ENCODE results near the gene ADAM12.

Gene ADAM12

GRCh38 chr10:126087153-126087680 lies 301.1 kb downstream of the ADAM12 start:
- no peak for TF ChIP-seq CTCF (IDR thresholded peaks at IDR 0.05; ENCODE audit: low read depth, low read length)
- no peak for DNase-seq (ENCODE audit: extremely low read depth, low read depth)

- no peak for DNase-seq (ENCODE audit: extremely low read depth, low read depth)
- TF ChIP-seq CTCF (IDR thresholded peaks at IDR 0.05; ENCODE audit: low read depth, low read length), result no peak
Observed at GRCh38 chr10:126085806-126086205, 302.5 kb downstream of the ADAM12 start.

GRCh38 chr10:126084369-126084768 lies 303.9 kb downstream of the ADAM12 start:
- TF ChIP-seq CTCF (IDR thresholded peaks at IDR 0.05; ENCODE audit: low read depth, low read length), result no peak
- DNase-seq (ENCODE audit: extremely low read depth, low read depth), result no peak

GRCh38 chr10:126083009-126083408 lies 305.3 kb downstream of the ADAM12 start:
- no peak for TF ChIP-seq CTCF (IDR thresholded peaks at IDR 0.05; ENCODE audit: low read depth, low read length)
- DNase-seq (ENCODE audit: extremely low read depth, low read depth), result no peak

- no peak for TF ChIP-seq CTCF (IDR thresholded peaks at IDR 0.05; ENCODE audit: low read depth, low read length)
- no peak for DNase-seq (ENCODE audit: extremely low read depth, low read depth)
Observed at GRCh38 chr10:126081841-126082466, 306.3 kb downstream of the ADAM12 start.

- no peak for DNase-seq (ENCODE audit: extremely low read depth, low read depth)
- TF ChIP-seq CTCF (IDR thresholded peaks at IDR 0.05; ENCODE audit: low read depth, low read length), result no peak
Observed at GRCh38 chr10:126080879-126081411, 307.3 kb downstream of the ADAM12 start.

GRCh38 chr10:126080291-126080825 lies 307.9 kb downstream of the ADAM12 start:
- no peak for TF ChIP-seq CTCF (IDR thresholded peaks at IDR 0.05; ENCODE audit: low read depth, low read length)
- DNase-seq (ENCODE audit: extremely low read depth, low read depth), result no peak

Measured in AG09319 (cell line).